Measurements from ENCODE around the gene DMD. TPM values are rescaled to one million over a fixed set of nuclear protein-coding genes. Genes with fewer than 3 reads are reported as not detected.

Gene DMD
- total and polyA plus RNA-seq, 2 experiments from 2014 or later = 73.5 to 90.7 TPM

- Histone ChIP-seq H3K9me3 (ENCODE audit: low read depth) (no peaks in the 10 kb centered on the region), H3K4me3 (no peak overlapping the region), H3K27ac (no peak overlapping the region), H3K27me3 (no peaks in the 10 kb centered on the region), H3K4me1 (ENCODE audit: low read depth) (no peaks in the 10 kb centered on the region), H3K36me3 (no peaks in the 10 kb centered on the region)
- no peak for TF ChIP-seq CTCF (IDR thresholded peaks at IDR 0.05; ENCODE audit: low read depth, low read length)
- peak in 1 of 2 donors; percentile 2 for DNase-seq (ENCODE audit: low read depth in 1 of 2, low spot score in 1 of 2)
Observed at GRCh38 chrX:31661280-31661810, 1550.0 kb downstream of the DMD start.

- Histone ChIP-seq H3K36me3 (no peaks in the 10 kb centered on the region), H3K27ac (no peak overlapping the region), H3K4me1 (ENCODE audit: low read depth) (no peaks in the 10 kb centered on the region), H3K27me3 (no peaks in the 10 kb centered on the region), H3K4me3 (no peak overlapping the region), H3K9me3 (ENCODE audit: low read depth) (no peaks in the 10 kb centered on the region)
- peak; percentile 41 for TF ChIP-seq CTCF (IDR thresholded peaks at IDR 0.05; ENCODE audit: low read depth, low read length)
- DNase-seq (ENCODE audit: low read depth in 1 of 2, low spot score in 1 of 2) = peak; percentile 30 to 49
Observed at GRCh38 chrX:31658360-31658759, 1553.0 kb downstream of the DMD start.

GRCh38 chrX:31656013-31656412, 1555.3 kb downstream of the DMD start:
- H3K27ac ChIP-seq = no peak overlapping the region
- no peak overlapping the region for H3K4me3 ChIP-seq
- H3K4me1 ChIP-seq (ENCODE audit: low read depth) = no peaks in the 10 kb centered on the region
- no peak for TF ChIP-seq CTCF (IDR thresholded peaks at IDR 0.05; ENCODE audit: low read depth, low read length)
- H3K27me3 ChIP-seq = no peaks in the 10 kb centered on the region
- no peaks in the 10 kb centered on the region for H3K36me3 ChIP-seq
- peak in 1 of 2 donors; percentile 37 for DNase-seq (ENCODE audit: low read depth in 1 of 2, low spot score in 1 of 2)
- H3K9me3 ChIP-seq (ENCODE audit: low read depth) = no peaks in the 10 kb centered on the region

GRCh38 chrX:31653422-31653821, 1557.9 kb downstream of the DMD start:
- no peaks in the 10 kb centered on the region for H3K4me1 ChIP-seq (ENCODE audit: low read depth)
- no peak overlapping the region for H3K4me3 ChIP-seq
- H3K36me3 ChIP-seq = no peaks in the 10 kb centered on the region
- H3K27me3 ChIP-seq = no peaks in the 10 kb centered on the region
- no peak overlapping the region for H3K27ac ChIP-seq
- H3K9me3 ChIP-seq (ENCODE audit: low read depth) = no peaks in the 10 kb centered on the region
- no peak for DNase-seq (ENCODE audit: low read depth in 1 of 2, low spot score in 1 of 2)
- no peak for TF ChIP-seq CTCF (IDR thresholded peaks at IDR 0.05; ENCODE audit: low read depth, low read length)

- Histone ChIP-seq H3K36me3 (no peaks in the 10 kb centered on the region), H3K4me3 (no peak overlapping the region), H3K27ac (no peak overlapping the region), H3K27me3 (no peaks in the 10 kb centered on the region), H3K9me3 (ENCODE audit: low read depth) (no peaks in the 10 kb centered on the region), H3K4me1 (ENCODE audit: low read depth) (no peaks in the 10 kb centered on the region)
- no peak for DNase-seq (ENCODE audit: low read depth in 1 of 2, low spot score in 1 of 2)
- TF ChIP-seq CTCF (IDR thresholded peaks at IDR 0.05; ENCODE audit: low read depth, low read length) = no peak
Observed at GRCh38 chrX:31652650-31653049, 1558.7 kb downstream of the DMD start.

GRCh38 chrX:31649201-31649600, 1562.1 kb downstream of the DMD start:
- TF ChIP-seq CTCF (IDR thresholded peaks at IDR 0.05; ENCODE audit: low read depth, low read length) = no peak

More at GRCh38 chrX:31649201-31649600, 1562.1 kb downstream of the DMD start:
- Histone ChIP-seq H3K36me3 (no peaks in the 10 kb centered on the region), H3K4me1 (ENCODE audit: low read depth) (no peaks in the 10 kb centered on the region), H3K27me3 (no peaks in the 10 kb centered on the region), H3K4me3 (no peak overlapping the region), H3K9me3 (ENCODE audit: low read depth) (no peaks in the 10 kb centered on the region), H3K27ac (no peak overlapping the region)
- no peak for DNase-seq (ENCODE audit: low read depth in 1 of 2, low spot score in 1 of 2)

All from cardiac muscle cell (in vitro differentiated cells and primary cell).